ENCODE measurements around the gene TNS3. TPM values are rescaled to one million over a fixed set of nuclear protein-coding genes. Genes with fewer than 3 reads are reported as not detected.

The TNS3 gene
- total RNA-seq, 1 experiment from 2014 or later: 9.5 TPM

DNA sequence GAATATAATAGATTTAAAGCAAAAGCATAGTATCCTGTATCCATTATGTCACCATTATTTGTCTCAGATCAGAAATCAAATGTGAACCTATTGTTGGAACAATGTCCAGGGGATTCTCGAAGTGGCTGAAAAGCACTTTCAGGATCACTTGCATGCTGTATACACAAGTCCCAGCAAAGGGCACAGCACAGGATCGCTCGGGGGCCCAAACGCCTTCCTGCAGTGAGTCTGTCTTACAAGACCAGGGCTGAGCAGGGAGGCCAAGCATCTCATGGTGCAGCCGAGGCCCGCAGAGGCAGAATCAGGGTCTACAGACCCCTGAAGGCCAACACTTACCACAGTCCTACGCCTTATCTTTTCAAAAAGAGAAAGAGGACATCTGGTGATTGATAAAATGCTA is 92.3 kb downstream of the TNS3 start:
- Mint-ChIP-seq H3K4me3 (no peak overlapping the region), H3K9me3 (peaks cover 3 to 5% of the 10 kb centered on the region in 2 experiments; a peak in 3 of 5 replicates), H3K36me3 (ENCODE audit: insufficient read depth in 1 of 3, low read depth in 3 of 3) (peaks cover 0 to 13% (median 2%) of the 10 kb centered on the region in 3 experiments; a peak in 6 of 7 replicates), H3K27me3 (ENCODE audit: low read depth) (peaks cover 84% of the 10 kb centered on the region), H3K27ac (no peak overlapping the region), H3K4me1 (peaks cover 29 to 41% of the 10 kb centered on the region in 2 experiments)
- H4K91ac ChIP-seq (ENCODE audit: insufficient read length, low read depth, low read length): no peak overlapping the region
- H2BK5ac ChIP-seq (ENCODE audit: insufficient read length, low read length): no peak overlapping the region
- H3K79me2 ChIP-seq (ENCODE audit: insufficient read depth, low read length): no peaks in the 10 kb centered on the region
- H3T11ph ChIP-seq (ENCODE audit: low read length): no peak overlapping the region
- no peak overlapping the region for H2BK12ac ChIP-seq (ENCODE audit: insufficient read length, low read depth, low read length)
- H3K56ac ChIP-seq (ENCODE audit: insufficient read length, low read depth, low read length): no peak overlapping the region
- no peak overlapping the region for H4K8ac ChIP-seq (replicated peaks; ENCODE audit: insufficient read length, low read depth, low read length)
- no peak overlapping the region for H2AFZ ChIP-seq (ENCODE audit: low read length)
- no CpG with 5 or more reads among the region's 7 CpGs for WGBS (ENCODE audit: extremely low coverage, insufficient read length, low lambda C conversion rate)
- TF ChIP-seq, protein P1, sequence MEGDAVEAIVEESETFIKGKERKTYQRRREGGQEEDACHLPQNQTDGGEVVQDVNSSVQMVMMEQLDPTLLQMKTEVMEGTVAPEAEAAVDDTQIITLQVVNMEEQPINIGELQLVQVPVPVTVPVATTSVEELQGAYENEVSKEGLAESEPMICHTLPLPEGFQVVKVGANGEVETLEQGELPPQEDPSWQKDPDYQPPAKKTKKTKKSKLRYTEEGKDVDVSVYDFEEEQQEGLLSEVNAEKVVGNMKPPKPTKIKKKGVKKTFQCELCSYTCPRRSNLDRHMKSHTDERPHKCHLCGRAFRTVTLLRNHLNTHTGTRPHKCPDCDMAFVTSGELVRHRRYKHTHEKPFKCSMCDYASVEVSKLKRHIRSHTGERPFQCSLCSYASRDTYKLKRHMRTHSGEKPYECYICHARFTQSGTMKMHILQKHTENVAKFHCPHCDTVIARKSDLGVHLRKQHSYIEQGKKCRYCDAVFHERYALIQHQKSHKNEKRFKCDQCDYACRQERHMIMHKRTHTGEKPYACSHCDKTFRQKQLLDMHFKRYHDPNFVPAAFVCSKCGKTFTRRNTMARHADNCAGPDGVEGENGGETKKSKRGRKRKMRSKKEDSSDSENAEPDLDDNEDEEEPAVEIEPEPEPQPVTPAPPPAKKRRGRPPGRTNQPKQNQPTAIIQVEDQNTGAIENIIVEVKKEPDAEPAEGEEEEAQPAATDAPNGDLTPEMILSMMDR (conservative IDR thresholded peaks at IDR 0.05): no peak
- H3K14ac ChIP-seq (ENCODE audit: insufficient read depth, low read length): no peak overlapping the region
- no peaks in the 10 kb centered on the region for H3K23me2 ChIP-seq (ENCODE audit: insufficient read length, low read depth, low read length, poor library complexity, severe bottlenecking)
- H3K4ac ChIP-seq (ENCODE audit: low read depth, low read length): no peak overlapping the region
- H2BK15ac ChIP-seq (ENCODE audit: low read depth, low read length): no peak overlapping the region
- no peaks in the 10 kb centered on the region for H4K20me1 ChIP-seq (ENCODE audit: control insufficient read depth, insufficient read depth, insufficient read length)
- peaks cover 3% of the 10 kb centered on the region; the same call in 1 of the 2 replicates for H3K4me1 ChIP-seq (ENCODE audit: insufficient read depth, low read length)
- H3K27me3 ChIP-seq (ENCODE audit: insufficient read depth, low read length): no peaks in the 10 kb centered on the region; the same call in 1 of the 2 replicates
- H3K4me2 ChIP-seq (ENCODE audit: insufficient read depth, insufficient read length, low read length): no peak overlapping the region
- H3K79me1 ChIP-seq (ENCODE audit: insufficient read depth, low read depth, low read length, poor library complexity, severe bottlenecking): no peaks in the 10 kb centered on the region
- H3K9me3 ChIP-seq (ENCODE audit: control insufficient read depth, low read depth, low read length): no peaks in the 10 kb centered on the region
- no peak overlapping the region for H3K18ac ChIP-seq (ENCODE audit: insufficient read length, low read depth, low read length)
- H3K23ac ChIP-seq (ENCODE audit: insufficient read length, low read depth, low read length): no peak overlapping the region
- no peak overlapping the region for H2AK5ac ChIP-seq (ENCODE audit: insufficient read length, low read length)
- no peak overlapping the region for H3K27ac ChIP-seq (ENCODE audit: insufficient read length, low read depth, low read length)
- H2BK20ac ChIP-seq (ENCODE audit: low read depth, low read length, poor library complexity, severe bottlenecking): no peak overlapping the region
- DNase-seq: no peak
- H2BK120ac ChIP-seq (ENCODE audit: low read depth, low read length, poor library complexity, severe bottlenecking): no peak overlapping the region
- H4K5ac ChIP-seq (ENCODE audit: insufficient read length, low read depth, low read length): no peak overlapping the region
- no peak overlapping the region for H3K9ac ChIP-seq (ENCODE audit: extremely low read depth, insufficient read length, low read length)
